ENCODE results near the gene TMEM209.
"Not testable (repeated sequence)": the region's sequence is repeated elsewhere in the genome, so short reads cannot be mapped to it uniquely, and the experiment has no call there.

Gene TMEM209

GRCh38 chr7:130147710-130148325 lies 57.4 kb downstream of the TMEM209 start:
- no peak overlapping the region for H3K4me3 ChIP-seq (replicated peaks; ENCODE audit: low read depth, low read length)
- TF ChIP-seq CTCF (IDR thresholded peaks at IDR 0.05; ENCODE audit: low read depth, low read length, missing control alignments) = no peak
- DNase-seq (ENCODE audit: extremely low read depth, low read depth) = no peak

- no peak for DNase-seq (ENCODE audit: extremely low read depth, low read depth)
- H3K4me3 ChIP-seq (replicated peaks; ENCODE audit: low read depth, low read length) = no peak overlapping the region
- no peak for TF ChIP-seq CTCF (IDR thresholded peaks at IDR 0.05; ENCODE audit: low read depth, low read length, missing control alignments)
Measured at GRCh38 chr7:130146693-130147405, 58.4 kb downstream of the TMEM209 start.

DNA sequence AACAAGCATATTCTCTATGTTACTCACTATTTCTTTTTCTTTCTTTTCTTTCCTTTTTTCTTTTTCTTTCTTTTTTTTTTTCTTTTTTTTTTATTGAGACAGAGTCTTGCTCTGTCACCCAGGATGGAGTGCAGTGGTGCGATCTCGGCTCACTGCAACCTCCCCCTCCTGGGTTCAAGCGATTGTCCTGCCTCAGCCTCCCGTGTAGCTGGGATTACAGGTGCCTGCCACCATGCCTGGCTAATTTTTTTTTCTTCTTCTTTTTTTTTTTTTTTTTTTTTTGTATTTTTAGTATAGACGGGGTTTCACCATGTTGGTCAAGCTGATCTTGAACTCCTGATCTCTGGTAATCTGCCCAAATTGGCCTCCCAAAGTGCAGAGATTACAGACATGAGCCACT lies 59.1 kb downstream of the TMEM209 start:
- DNase-seq (ENCODE audit: extremely low read depth, low read depth); H3K4me3 ChIP-seq (replicated peaks; ENCODE audit: low read depth, low read length): not testable (repeated sequence)

GRCh38 chr7:130145424-130146100 lies 59.6 kb downstream of the TMEM209 start:
- DNase-seq (ENCODE audit: extremely low read depth, low read depth) = no peak
- no peak for TF ChIP-seq CTCF (IDR thresholded peaks at IDR 0.05; ENCODE audit: low read depth, low read length, missing control alignments)
- no peak overlapping the region for H3K4me3 ChIP-seq (replicated peaks; ENCODE audit: low read depth, low read length)

GRCh38 chr7:130144312-130145171 lies 60.7 kb downstream of the TMEM209 start:
- no peak overlapping the region for H3K4me3 ChIP-seq (replicated peaks; ENCODE audit: low read depth, low read length)
- no peak for TF ChIP-seq CTCF (IDR thresholded peaks at IDR 0.05; ENCODE audit: low read depth, low read length, missing control alignments)
- DNase-seq (ENCODE audit: extremely low read depth, low read depth) = no peak

DNA sequence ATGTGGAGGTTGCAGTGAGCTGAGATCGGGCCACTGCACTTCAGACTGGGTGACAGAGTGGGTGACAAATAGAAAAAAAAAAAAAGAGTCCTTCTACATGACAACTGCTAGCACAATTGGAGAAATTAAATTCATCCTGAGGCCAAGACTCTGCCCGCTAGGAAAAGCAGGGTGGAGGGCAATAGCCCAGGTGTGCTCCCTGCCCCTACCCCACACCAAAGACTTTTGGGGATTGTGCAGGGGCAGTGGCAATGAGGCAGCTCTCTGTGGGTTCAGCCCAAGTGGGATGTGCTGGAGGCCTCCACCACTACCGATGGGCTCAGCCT lies 61.3 kb downstream of the TMEM209 start:
- no peak overlapping the region for H3K4me3 ChIP-seq (replicated peaks; ENCODE audit: low read depth, low read length)
- no peak for DNase-seq (ENCODE audit: extremely low read depth, low read depth)
- no peak for TF ChIP-seq CTCF (IDR thresholded peaks at IDR 0.05; ENCODE audit: low read depth, low read length, missing control alignments)

- no peak for DNase-seq (ENCODE audit: extremely low read depth, low read depth)
- H3K4me3 ChIP-seq (replicated peaks; ENCODE audit: low read depth, low read length) = no peak overlapping the region
- no peak for TF ChIP-seq CTCF (IDR thresholded peaks at IDR 0.05; ENCODE audit: low read depth, low read length, missing control alignments)
Measured at GRCh38 chr7:130143334-130143732, 61.9 kb downstream of the TMEM209 start.
